CD1c-positive myeloid dendritic cell (primary cell): ENCODE results near the gene PLXNB3.

Source experiments
- DNase-seq: peaks from one replicate; pipeline ENCODE4 v3.0.0-alpha.2; 2016; ENCODE audit errors: extremely low spot score

PLXNB3 gene

GRCh38 chrX:153791104-153791852, 27.2 kb downstream of the PLXNB3 start:
- DNase-seq: no peak

- DNase-seq: no peak
Measured at GRCh38 chrX:153792368-153792767, 28.3 kb downstream of the PLXNB3 start.

DNA sequence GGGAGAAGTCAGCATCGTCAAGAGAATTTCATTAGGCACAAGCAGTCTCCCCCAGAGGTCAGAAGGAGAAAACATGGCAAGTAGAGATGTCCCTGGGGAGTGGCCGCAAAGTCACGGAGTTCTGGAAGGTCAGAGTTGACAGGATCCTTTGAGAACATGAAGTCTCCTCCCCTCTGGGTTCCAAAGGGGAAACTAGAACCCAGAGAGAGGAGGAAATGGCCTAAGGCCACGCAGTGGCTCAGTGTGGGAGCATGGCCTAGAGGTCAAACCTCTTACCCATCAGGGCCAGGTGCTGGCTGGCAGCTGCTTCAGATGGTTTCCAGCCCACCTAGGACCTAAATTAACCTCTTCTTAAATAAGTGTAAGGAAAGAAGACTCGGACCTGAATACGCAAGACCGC, 29.2 kb downstream of the PLXNB3 start:
- peak; percentile 62 for DNase-seq

GRCh38 chrX:153794018-153794896, 30.2 kb downstream of the PLXNB3 start, which contains the start of the genes IDH3G and SSR4:
TSS of gene IDH3G (minus strand) at chrX:153794375. CDS start at chrX:153794326, 49 bp downstream.
TSS of gene SSR4 (plus strand) at chrX:153794668. CDS start at chrX:153794688, 20 bp downstream.
- peak; percentile 95 for DNase-seq

- DNase-seq: no peak
Measured at GRCh38 chrX:153794897-153795816, 31.1 kb downstream of the PLXNB3 start.

- DNase-seq: no peak
Measured at GRCh38 chrX:153797415-153798015, 33.5 kb downstream of the PLXNB3 start.

GRCh38 chrX:153799326-153799725, 35.3 kb downstream of the PLXNB3 start:
- no peak for DNase-seq

GRCh38 chrX:153800177-153800722, 36.2 kb downstream of the PLXNB3 start:
- no peak for DNase-seq

GRCh38 chrX:153800746-153801145, 36.7 kb downstream of the PLXNB3 start:
- DNase-seq: no peak

DNA sequence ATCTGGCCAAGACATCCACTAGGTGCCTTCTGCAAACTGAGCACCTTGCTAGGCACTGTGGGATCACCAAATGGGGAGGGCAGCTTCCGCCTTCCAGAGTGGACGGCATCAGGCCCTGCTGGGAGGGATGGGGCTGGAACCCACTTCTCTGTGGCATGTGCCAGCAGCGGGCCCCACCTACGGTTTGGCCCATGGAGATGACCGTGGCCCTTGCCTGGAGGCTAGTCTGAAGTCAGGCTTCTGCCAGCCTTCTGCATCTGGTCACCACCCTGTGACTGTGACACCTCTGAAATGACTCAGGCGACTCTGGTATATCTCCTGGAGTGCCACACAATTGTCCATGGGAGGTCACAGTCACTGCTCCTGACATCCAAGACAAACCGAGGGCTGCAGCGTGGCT, 37.6 kb downstream of the PLXNB3 start:
- peak; percentile 12 for DNase-seq

DNA sequence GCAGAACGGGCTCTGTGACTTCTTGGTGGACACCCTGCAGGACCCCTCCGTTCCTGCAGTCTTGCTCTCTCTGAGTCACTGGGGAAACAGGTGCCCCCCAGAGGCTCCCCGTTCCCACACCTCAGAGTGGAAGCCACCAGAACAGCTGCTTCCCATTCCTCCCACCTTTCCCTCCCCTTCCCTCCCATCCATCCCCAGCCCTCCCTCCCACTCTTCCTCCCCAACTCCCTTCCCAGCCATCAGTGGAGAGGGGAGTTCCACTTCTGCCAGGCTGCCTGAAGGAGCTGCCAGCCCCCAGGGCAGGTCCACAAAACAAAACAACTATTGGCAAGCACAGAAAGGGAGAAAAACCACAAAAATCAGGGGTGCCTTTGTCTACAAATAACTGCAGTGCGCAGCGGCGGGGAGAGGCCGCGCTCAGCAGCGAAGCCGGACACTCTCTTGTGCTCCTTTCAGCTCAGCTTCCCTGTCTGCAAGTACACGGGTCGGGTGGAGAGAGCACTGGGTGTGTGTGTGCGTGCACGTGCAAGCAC, 38.5 kb downstream of the PLXNB3 start:
- no peak for DNase-seq

- DNase-seq: no peak
Measured at GRCh38 chrX:153803211-153804099, 39.4 kb downstream of the PLXNB3 start.

- no peak for DNase-seq
Measured at GRCh38 chrX:153804100-153804595, 40.1 kb downstream of the PLXNB3 start.

DNA sequence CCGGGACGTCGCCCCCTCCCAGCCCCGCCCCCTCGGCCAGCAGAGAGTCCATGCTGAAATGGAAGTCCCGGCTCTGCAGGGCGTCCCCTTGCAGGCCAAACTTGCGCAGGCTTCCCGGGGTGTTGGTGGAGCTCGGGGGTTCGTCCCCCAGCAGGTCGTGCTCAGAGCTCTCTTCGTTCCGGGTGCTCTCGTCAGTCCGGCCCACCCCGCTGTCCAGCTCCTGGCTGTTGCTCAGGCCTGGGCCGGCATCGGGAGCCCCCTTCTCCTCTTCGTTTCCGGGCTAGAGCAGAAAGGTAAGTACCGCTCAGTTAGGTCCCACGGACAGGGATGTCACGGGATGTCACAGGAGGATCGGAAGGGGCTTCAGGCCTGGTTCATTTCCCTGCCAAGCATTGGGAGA, 40.6 kb downstream of the PLXNB3 start:
- no peak for DNase-seq

- no peak for DNase-seq
Measured at GRCh38 chrX:153805436-153805835, 41.4 kb downstream of the PLXNB3 start.

DNA sequence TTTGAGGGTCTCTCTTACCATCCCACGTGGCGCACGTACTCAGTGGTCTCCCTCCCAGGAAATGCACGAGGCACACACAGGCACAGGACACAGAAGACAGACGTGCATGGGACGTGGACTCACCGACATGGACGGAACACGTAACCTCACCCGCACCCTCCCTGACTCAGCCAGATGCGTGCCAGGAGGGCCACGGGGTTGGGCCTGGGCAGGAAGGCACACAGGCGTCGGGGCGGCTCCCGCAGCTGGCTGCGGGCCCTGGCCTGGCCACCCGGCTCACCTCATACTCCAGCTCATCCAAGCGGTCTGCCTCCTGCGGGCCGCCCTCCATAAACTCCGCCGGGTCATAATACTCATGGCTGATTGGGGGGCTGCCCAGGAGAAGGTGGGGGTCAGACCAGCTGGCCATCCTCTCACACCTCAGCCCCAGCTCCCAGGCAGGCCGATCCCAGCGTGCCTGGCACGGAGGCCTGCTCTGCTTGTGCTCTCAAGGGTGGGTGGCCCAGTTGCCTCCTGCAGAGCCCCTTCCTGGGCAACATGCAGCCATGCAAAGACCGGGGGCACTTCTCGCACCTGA, 43.0 kb downstream of the PLXNB3 start:
- DNase-seq: no peak

DNA sequence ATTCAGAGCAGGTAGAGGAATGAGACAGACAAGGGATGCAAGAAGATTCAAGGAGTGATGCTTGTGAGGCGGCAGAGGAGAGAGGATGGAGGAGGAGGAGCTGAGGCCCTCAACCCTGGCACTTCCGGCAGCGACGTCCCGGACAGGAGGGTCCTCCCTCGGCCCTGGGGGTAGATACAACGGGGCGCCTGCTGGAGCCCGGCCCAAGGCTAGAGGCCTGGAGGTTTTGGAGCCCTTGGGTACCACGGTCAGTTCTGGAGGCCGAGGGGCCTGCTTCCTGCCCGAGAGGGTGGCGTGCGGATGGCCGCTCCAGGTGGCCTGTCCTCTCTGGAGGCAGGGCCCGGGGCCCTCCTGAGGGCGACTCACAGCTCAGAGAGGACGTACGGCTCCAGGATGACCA, 43.9 kb downstream of the PLXNB3 start:
- DNase-seq: no peak

DNA sequence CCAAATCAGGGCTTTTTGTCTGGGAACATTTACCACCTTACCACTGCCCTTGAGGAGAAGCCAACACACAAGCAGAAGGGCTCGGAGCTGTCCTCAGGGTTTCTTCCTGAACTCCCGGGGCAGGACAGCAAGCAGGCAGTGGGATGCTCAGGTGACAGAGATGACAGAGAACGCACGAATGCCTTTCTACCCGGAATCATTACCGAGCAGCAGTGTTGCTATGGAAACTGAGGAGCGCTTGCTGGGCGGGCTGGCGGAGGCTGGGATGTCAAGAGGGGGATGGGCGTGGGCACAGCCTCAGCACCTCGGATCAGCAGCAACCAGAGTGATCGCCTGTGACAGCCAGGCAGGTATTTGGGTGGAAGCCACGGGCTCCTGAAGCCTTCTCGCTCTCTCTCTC, 48.2 kb downstream of the PLXNB3 start:
- no peak for DNase-seq

DNA sequence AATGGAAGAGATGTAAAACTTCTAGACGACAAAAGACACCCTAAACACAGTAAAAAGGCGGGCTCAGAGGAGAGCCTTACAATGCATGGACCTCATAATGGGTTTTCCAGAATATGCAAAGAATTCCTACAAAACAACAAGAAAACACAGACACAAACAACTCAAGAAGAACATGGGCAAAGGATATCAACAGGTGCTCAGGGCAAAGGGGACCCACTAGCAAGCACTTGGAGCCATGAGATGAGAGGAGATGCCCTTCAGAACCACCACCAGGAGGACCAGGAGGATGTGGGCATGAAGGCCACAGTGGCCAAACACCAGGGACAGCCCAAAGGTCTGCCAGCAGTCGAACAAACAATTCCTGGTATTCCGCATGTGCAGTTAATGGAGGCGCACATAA, 49.1 kb downstream of the PLXNB3 start:
- no peak for DNase-seq
